Left ventricle myocardium inferior (tissue), 1 donor: Measurements from ENCODE around the gene CD63. TPM values are rescaled to one million over a fixed set of nuclear protein-coding genes. Genes with fewer than 3 reads are reported as not detected.

Source experiments
- DNase-seq: peaks from one replicate; pipeline ENCODE4 v3.0.0-alpha.2; 2020
- H3K27ac ChIP-seq: fragments of 200-600 bp; replicated peaks from 2 replicates; pipeline ENCODE4 v1.8.0; 2021
- H3K27me3 ChIP-seq: fragments of 200-600 bp; 2 replicates; pipeline ENCODE4 v1.8.0; 2021; ENCODE audit warnings: low read depth
- H3K36me3 ChIP-seq: fragments of 200-600 bp; 2 replicates; pipeline ENCODE4 v1.8.0; 2021
- H3K4me1 ChIP-seq: fragments of 200-600 bp; 2 replicates; pipeline ENCODE4 v1.8.0; 2021
- H3K4me3 ChIP-seq: fragments of 200-600 bp; 2 replicates; pipeline ENCODE4 v1.8.0; 2021; ENCODE audit warnings: mild to moderate bottlenecking, moderate library complexity
- H3K9me3 ChIP-seq: fragments of 200-600 bp; replicated peaks from 2 replicates; pipeline ENCODE4 v1.8.0; 2021
- intact Hi-C: fragments of 100-400 bp; cut with micrococcal nuclease; formaldehyde crosslinking; loops from one replicate; pipeline ENCODE4 v1.11.0; 2022
- total RNA-seq: library from RNA; stranded (reverse); fragmentation: NEBNext Ultra II Directional; extraction: Animal tissue kit (Norgen Biotek cat#: 25700); gene quantifications from one replicate; pipeline ENCODE4 v1.2.1, GENCODE V29; 2021
- TF ChIP-seq, protein P1 (sequence below): fragments of 200-600 bp; IDR thresholded peaks from 2 replicates; pipeline ENCODE4 v1.8.0; 2021; ENCODE audit warnings: antibody characterized with exemption, mild to moderate bottlenecking, borderline replicate concordance
- donor health status: DM: no; HTN: yes; CAD: no; lungs with severe emphysema.

The CD63 gene
- total RNA-seq, 1 donor from 2014 or later = 705 TPM

- H3K4me3 ChIP-seq = no peak overlapping the region
- peaks cover 9% of the 10 kb centered on the region for H3K36me3 ChIP-seq
- no peaks in the 10 kb centered on the region for H3K27me3 ChIP-seq
- no peak overlapping the region for H3K27ac ChIP-seq
- no peak for DNase-seq
- H3K4me1 ChIP-seq = peaks cover 55% of the 10 kb centered on the region
- intact Hi-C loops = loop anchor here (10.0 kb wide), 1 partner anchor 48 kb away; no protein-coding TSS in a partner anchor
- TF ChIP-seq, protein P1, sequence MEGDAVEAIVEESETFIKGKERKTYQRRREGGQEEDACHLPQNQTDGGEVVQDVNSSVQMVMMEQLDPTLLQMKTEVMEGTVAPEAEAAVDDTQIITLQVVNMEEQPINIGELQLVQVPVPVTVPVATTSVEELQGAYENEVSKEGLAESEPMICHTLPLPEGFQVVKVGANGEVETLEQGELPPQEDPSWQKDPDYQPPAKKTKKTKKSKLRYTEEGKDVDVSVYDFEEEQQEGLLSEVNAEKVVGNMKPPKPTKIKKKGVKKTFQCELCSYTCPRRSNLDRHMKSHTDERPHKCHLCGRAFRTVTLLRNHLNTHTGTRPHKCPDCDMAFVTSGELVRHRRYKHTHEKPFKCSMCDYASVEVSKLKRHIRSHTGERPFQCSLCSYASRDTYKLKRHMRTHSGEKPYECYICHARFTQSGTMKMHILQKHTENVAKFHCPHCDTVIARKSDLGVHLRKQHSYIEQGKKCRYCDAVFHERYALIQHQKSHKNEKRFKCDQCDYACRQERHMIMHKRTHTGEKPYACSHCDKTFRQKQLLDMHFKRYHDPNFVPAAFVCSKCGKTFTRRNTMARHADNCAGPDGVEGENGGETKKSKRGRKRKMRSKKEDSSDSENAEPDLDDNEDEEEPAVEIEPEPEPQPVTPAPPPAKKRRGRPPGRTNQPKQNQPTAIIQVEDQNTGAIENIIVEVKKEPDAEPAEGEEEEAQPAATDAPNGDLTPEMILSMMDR = no peak
- no peaks in the 10 kb centered on the region for H3K9me3 ChIP-seq
Observed at GRCh38 chr12:55746913-55747231, 18.1 kb upstream of the CD63 start.

DNA sequence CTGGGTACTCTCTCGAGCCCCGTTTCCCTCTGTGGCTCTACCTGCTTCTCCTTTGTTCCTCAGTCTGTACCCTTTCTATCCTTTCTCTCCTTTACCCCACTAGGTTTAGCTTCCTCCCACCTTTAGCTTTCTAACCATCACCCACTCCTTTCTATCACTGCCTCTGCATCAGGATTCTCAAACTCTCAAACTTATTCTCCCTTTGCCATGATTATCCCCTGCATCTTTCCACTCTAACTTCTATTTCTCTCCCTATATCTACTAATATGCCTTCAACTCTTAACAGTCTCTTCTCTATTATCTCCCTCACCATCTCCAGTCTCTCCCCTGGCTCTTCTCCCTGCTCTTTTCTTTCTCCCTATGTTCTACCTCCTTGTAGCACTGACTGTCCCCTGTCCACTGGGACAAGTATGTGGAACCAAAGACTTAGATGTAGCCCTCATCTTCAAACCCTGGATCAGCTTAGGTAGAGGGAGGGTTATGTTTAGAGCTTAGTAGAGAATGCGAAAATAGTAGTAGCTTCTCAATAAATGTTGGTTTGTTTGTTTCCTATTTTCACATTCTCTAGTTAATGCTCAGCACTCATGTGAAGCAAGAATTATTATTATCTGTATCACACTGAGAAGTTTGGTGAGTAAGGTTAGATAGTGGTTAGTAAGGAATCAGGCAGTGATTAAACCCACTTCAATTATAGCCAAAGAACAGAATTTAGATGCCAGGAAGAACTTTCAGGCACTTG is 17.5 kb upstream of the CD63 start:
- peak overlapping the region; percentile 66 for H3K27ac ChIP-seq
- no peaks in the 10 kb centered on the region for H3K9me3 ChIP-seq
- H3K27me3 ChIP-seq = no peaks in the 10 kb centered on the region
- peak overlapping the region; percentile 77 for H3K4me3 ChIP-seq
- TF ChIP-seq, protein P1 = no peak
- H3K4me1 ChIP-seq = peaks cover 55% of the 10 kb centered on the region
- DNase-seq = no peak
- intact Hi-C loops = loop anchor here (10.0 kb wide), 1 partner anchor 48 kb away; no protein-coding TSS in a partner anchor
- H3K36me3 ChIP-seq = peaks cover 3% of the 10 kb centered on the region

GRCh38 chr12:55745361-55746173 is 16.8 kb upstream of the CD63 start:
- intact Hi-C loops = loop anchor here (10.0 kb wide), 1 partner anchor 49 kb away; no protein-coding TSS in a partner anchor
- TF ChIP-seq, protein P1 = no peak
- no peaks in the 10 kb centered on the region for H3K27me3 ChIP-seq
- peak overlapping the region; percentile 66 for H3K27ac ChIP-seq
- H3K4me3 ChIP-seq = peak overlapping the region; percentile 77
- no peaks in the 10 kb centered on the region for H3K36me3 ChIP-seq
- DNase-seq = peak; percentile 28
- H3K9me3 ChIP-seq = no peaks in the 10 kb centered on the region
- peaks cover 55% of the 10 kb centered on the region for H3K4me1 ChIP-seq

DNA sequence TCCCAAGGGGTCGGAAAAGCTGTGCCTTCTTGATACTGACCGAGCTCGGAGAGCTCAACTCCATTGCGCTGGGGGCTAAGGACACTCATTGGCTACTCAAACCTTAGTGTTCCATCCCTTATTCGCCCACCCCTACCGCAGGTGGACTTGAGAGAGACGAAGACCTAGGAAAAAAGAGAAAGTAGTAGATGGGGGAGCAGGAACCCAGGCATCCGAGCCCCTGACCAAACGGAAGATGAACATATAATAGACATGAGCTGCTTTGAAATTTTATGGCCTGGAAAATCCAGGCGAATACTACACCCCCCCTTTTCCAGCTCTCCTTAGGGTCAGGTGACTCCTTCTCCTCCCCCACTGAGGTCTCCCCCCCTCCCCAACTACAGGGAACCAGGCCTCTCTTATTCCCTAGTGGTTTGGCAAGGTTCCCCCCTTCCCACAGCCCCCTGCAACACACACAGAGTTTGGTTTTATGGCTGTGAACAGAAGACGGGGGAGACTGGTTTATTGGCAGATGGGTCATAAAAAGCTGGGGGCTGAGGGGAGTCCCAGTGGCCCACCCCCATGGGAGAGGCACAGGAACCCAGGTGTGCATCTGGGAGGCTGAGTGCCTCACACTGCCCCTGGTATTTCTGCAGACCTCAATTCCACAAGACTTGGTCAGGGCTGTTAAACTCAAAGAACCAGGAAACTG is 15.7 kb upstream of the CD63 start:
- H3K4me3 ChIP-seq = peak overlapping the region; percentile 77
- H3K27me3 ChIP-seq = no peaks in the 10 kb centered on the region
- H3K36me3 ChIP-seq = no peaks in the 10 kb centered on the region
- no peaks in the 10 kb centered on the region for H3K9me3 ChIP-seq
- DNase-seq = no peak
- TF ChIP-seq, protein P1 = no peak
- peak overlapping the region; percentile 66 for H3K27ac ChIP-seq
- intact Hi-C loops = loop anchor here (10.0 kb wide), 1 partner anchor 50 kb away; no protein-coding TSS in a partner anchor
- H3K4me1 ChIP-seq = peaks cover 55% of the 10 kb centered on the region
